ENCODE measurements around the gene CLCN5. TPM values are rescaled to one million over a fixed set of nuclear protein-coding genes. Genes with fewer than 3 reads are reported as not detected.

The CLCN5 gene
- total and polyA plus RNA-seq, 2 experiments from 2014 or later = 3.7 to 13.6 TPM

DNA sequence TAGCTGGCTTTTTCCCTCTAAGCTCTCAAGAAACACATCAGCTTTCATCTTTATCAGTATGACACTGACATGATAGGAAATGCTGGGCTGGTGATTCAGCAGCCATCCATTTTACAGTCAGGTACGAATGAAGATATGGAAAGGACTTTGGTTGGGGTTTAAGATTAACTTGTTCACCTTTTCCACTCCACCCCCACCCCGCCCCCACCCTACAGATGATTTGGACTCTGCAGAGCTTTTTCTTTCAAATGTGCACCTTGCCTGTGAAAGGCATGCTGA lies 145.8 kb downstream of the CLCN5 start (continued):
- TF ChIP-seq, protein P1, sequence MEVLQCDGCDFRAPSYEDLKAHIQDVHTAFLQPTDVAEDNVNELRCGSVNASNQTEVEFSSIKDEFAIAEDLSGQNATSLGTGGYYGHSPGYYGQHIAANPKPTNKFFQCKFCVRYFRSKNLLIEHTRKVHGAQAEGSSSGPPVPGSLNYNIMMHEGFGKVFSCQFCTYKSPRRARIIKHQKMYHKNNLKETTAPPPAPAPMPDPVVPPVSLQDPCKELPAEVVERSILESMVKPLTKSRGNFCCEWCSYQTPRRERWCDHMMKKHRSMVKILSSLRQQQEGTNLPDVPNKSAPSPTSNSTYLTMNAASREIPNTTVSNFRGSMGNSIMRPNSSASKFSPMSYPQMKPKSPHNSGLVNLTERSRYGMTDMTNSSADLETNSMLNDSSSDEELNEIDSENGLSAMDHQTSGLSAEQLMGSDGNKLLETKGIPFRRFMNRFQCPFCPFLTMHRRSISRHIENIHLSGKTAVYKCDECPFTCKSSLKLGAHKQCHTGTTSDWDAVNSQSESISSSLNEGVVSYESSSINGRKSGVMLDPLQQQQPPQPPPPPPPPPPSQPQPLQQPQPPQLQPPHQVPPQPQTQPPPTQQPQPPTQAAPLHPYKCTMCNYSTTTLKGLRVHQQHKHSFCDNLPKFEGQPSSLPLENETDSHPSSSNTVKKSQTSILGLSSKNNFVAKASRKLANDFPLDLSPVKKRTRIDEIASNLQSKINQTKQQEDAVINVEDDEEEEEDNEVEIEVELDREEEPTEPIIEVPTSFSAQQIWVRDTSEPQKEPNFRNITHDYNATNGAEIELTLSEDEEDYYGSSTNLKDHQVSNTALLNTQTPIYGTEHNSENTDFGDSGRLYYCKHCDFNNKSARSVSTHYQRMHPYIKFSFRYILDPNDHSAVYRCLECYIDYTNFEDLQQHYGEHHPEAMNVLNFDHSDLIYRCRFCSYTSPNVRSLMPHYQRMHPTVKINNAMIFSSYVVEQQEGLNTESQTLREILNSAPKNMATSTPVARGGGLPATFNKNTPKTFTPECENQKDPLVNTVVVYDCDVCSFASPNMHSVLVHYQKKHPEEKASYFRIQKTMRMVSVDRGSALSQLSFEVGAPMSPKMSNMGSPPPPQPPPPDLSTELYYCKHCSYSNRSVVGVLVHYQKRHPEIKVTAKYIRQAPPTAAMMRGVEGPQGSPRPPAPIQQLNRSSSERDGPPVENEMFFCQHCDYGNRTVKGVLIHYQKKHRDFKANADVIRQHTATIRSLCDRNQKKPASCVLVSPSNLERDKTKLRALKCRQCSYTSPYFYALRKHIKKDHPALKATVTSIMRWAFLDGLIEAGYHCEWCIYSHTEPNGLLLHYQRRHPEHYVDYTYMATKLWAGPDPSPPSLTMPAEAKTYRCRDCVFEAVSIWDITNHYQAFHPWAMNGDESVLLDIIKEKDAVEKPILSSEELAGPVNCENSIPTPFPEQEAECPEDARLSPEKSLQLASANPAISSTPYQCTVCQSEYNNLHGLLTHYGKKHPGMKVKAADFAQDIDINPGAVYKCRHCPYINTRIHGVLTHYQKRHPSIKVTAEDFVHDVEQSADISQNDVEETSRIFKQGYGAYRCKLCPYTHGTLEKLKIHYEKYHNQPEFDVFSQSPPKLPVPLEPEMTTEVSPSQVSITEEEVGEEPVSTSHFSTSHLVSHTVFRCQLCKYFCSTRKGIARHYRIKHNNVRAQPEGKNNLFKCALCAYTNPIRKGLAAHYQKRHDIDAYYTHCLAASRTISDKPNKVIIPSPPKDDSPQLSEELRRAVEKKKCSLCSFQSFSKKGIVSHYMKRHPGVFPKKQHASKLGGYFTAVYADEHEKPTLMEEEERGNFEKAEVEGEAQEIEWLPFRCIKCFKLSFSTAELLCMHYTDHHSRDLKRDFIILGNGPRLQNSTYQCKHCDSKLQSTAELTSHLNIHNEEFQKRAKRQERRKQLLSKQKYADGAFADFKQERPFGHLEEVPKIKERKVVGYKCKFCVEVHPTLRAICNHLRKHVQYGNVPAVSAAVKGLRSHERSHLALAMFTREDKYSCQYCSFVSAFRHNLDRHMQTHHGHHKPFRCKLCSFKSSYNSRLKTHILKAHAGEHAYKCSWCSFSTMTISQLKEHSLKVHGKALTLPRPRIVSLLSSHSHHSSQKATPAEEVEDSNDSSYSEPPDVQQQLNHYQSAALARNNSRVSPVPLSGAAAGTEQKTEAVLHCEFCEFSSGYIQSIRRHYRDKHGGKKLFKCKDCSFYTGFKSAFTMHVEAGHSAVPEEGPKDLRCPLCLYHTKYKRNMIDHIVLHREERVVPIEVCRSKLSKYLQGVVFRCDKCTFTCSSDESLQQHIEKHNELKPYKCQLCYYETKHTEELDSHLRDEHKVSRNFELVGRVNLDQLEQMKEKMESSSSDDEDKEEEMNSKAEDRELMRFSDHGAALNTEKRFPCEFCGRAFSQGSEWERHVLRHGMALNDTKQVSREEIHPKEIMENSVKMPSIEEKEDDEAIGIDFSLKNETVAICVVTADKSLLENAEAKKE (CRISPR knock-in tag; IDR thresholded peaks at IDR 0.05) = no peak
- no peak for TF ChIP-seq JUNB (IDR thresholded peaks at IDR 0.05; ENCODE audit: unreplicated experiment)
- TF ChIP-seq ZNF331 (CRISPR knock-in tag; IDR thresholded peaks at IDR 0.05; ENCODE audit: low read depth) = no peak
- TF ChIP-seq EZH2 (IDR thresholded peaks at IDR 0.05; ENCODE audit: low read depth, unreplicated experiment) = no peak

- no peak for ATAC-seq
- Mint-ChIP-seq H3K4me1 (peaks cover 9% of the 10 kb centered on the region), H3K27me3 (ENCODE audit: insufficient read depth, low read depth, poor library complexity) (no peaks in the 10 kb centered on the region), H3K27ac (no peak overlapping the region), H3K36me3 (ENCODE audit: low read depth) (no peaks in the 10 kb centered on the region), H3K9me3 (no peaks in the 10 kb centered on the region), H3K4me3 (no peak overlapping the region)
- H4K20me1 ChIP-seq (replicated peaks; ENCODE audit: insufficient read depth) = no peaks in the 10 kb centered on the region
- H3K4me2 ChIP-seq = no peak overlapping the region
- TF ChIP-seq, protein P2, sequence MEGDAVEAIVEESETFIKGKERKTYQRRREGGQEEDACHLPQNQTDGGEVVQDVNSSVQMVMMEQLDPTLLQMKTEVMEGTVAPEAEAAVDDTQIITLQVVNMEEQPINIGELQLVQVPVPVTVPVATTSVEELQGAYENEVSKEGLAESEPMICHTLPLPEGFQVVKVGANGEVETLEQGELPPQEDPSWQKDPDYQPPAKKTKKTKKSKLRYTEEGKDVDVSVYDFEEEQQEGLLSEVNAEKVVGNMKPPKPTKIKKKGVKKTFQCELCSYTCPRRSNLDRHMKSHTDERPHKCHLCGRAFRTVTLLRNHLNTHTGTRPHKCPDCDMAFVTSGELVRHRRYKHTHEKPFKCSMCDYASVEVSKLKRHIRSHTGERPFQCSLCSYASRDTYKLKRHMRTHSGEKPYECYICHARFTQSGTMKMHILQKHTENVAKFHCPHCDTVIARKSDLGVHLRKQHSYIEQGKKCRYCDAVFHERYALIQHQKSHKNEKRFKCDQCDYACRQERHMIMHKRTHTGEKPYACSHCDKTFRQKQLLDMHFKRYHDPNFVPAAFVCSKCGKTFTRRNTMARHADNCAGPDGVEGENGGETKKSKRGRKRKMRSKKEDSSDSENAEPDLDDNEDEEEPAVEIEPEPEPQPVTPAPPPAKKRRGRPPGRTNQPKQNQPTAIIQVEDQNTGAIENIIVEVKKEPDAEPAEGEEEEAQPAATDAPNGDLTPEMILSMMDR (conservative IDR thresholded peaks at IDR 0.05; ENCODE audit: low read depth in 2 of 2) = no peak
- TF ChIP-seq NANOG (IDR thresholded peaks at IDR 0.05; ENCODE audit: borderline replicate concordance) = no peak
- TF ChIP-seq EZH2 (IDR thresholded peaks at IDR 0.05; ENCODE audit: low read depth, unreplicated experiment) = no peak
- TF ChIP-seq POLR2AphosphoS5 (IDR thresholded peaks at IDR 0.05; ENCODE audit: low read depth) = no peak
- TF ChIP-seq, protein P3, sequence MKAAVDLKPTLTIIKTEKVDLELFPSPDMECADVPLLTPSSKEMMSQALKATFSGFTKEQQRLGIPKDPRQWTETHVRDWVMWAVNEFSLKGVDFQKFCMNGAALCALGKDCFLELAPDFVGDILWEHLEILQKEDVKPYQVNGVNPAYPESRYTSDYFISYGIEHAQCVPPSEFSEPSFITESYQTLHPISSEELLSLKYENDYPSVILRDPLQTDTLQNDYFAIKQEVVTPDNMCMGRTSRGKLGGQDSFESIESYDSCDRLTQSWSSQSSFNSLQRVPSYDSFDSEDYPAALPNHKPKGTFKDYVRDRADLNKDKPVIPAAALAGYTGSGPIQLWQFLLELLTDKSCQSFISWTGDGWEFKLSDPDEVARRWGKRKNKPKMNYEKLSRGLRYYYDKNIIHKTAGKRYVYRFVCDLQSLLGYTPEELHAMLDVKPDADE (IDR thresholded peaks at IDR 0.05) = no peak
- TF ChIP-seq CREB1 (CRISPR knock-in tag; IDR thresholded peaks at IDR 0.05; ENCODE audit: low read depth) = no peak
- no peak for DNase-seq (ENCODE audit: low spot score)
- H3K4me1 ChIP-seq (ENCODE audit: insufficient read depth) = peaks cover 4% of the 10 kb centered on the region; the same call in 1 of the 2 replicates
- H2AFZ ChIP-seq = no peak overlapping the region
- H3K27me3 ChIP-seq (ENCODE audit: insufficient read depth) = no peaks in the 10 kb centered on the region
- no peaks in the 10 kb centered on the region for H3F3A ChIP-seq (replicated peaks; ENCODE audit: low read depth)
- no peaks in the 10 kb centered on the region for H3K79me2 ChIP-seq (replicated peaks; ENCODE audit: insufficient read depth)
- H3K4me3 ChIP-seq = no peak overlapping the region
- no peak overlapping the region for H3K27ac ChIP-seq (ENCODE audit: low read depth)
- H3K9me2 ChIP-seq (ENCODE audit: insufficient read depth) = no peaks in the 10 kb centered on the region
- no peaks in the 10 kb centered on the region for H3K36me3 ChIP-seq (ENCODE audit: insufficient read depth)
Observed at GRCh38 chrX:50068893-50069292, 146.5 kb downstream of the CLCN5 start.
